Measurements from ENCODE around the gene PTGFRN. TPM values are rescaled to one million over a fixed set of nuclear protein-coding genes. Genes with fewer than 3 reads are reported as not detected.

Gene PTGFRN
- total and polyA plus RNA-seq, 7 donors: 6.6 to 179 (median 77.3) TPM

GRCh38 chr1:116991171-116991845 lies 81.6 kb downstream of the PTGFRN start:
- Histone ChIP-seq H3K4me3 (no peak overlapping the region), H3K27me3 (no peaks in the 10 kb centered on the region), H3K9me3 (no peaks in the 10 kb centered on the region), H3K36me3 (peaks cover 0 to 16% (median 0%) of the 10 kb centered on the region in 4 donors), H3K4me1 (peaks cover 0 to 41% (median 26%) of the 10 kb centered on the region in 4 donors), H3K27ac (peak overlapping the region in 2 of 4 donors; percentile 13 to 50)
- DNase-seq: no peak
- intact Hi-C loops (cut with DNase I): no loop called here
- WGBS, 2 donors: 47 to 63% methylated on average over 2 of the region's 2 CpGs
- TF ChIP-seq POLR2AphosphoS5 (IDR thresholded peaks at IDR 0.05) (no peak), CTCF (IDR thresholded peaks at IDR 0.05) (no peak), POLR2A (IDR thresholded peaks at IDR 0.05) (no peak), EP300 (IDR thresholded peaks at IDR 0.05) (no peak)

- Histone ChIP-seq H3K27me3 (no peaks in the 10 kb centered on the region), H3K4me1 (peaks cover 0 to 35% (median 26%) of the 10 kb centered on the region in 4 donors), H3K4me3 (no peak overlapping the region), H3K9me3 (no peaks in the 10 kb centered on the region), H3K27ac (no peak overlapping the region), H3K36me3 (peaks cover 0 to 11% (median 0%) of the 10 kb centered on the region in 4 donors)
- WGBS, 2 donors: 94 to 100% methylated on average over 1 of the region's 1 CpG
- no peak for TF ChIP-seq EP300 (IDR thresholded peaks at IDR 0.05)
- TF ChIP-seq POLR2A (IDR thresholded peaks at IDR 0.05): no peak
- TF ChIP-seq CTCF (IDR thresholded peaks at IDR 0.05): no peak
- TF ChIP-seq POLR2AphosphoS5 (IDR thresholded peaks at IDR 0.05): no peak
- intact Hi-C loops (cut with DNase I): no loop called here
- DNase-seq: no peak
These were observed 82.2 kb downstream of the PTGFRN start for GRCh38 chr1:116991918-116992317.

- Histone ChIP-seq H3K36me3 (peaks cover 0 to 11% (median 0%) of the 10 kb centered on the region in 4 donors), H3K9me3 (no peaks in the 10 kb centered on the region), H3K27me3 (no peaks in the 10 kb centered on the region), H3K27ac (no peak overlapping the region), H3K4me1 (peaks cover 0 to 21% (median 16%) of the 10 kb centered on the region in 4 donors), H3K4me3 (no peak overlapping the region)
- intact Hi-C loops (cut with DNase I): no loop called here
- no peak for TF ChIP-seq EP300 (IDR thresholded peaks at IDR 0.05)
- no peak for TF ChIP-seq POLR2AphosphoS5 (IDR thresholded peaks at IDR 0.05)
- TF ChIP-seq POLR2A (IDR thresholded peaks at IDR 0.05): no peak
- TF ChIP-seq CTCF (IDR thresholded peaks at IDR 0.05): no peak
- 94 to 95% methylated on average over 7 of the region's 7 CpGs for WGBS, 2 donors
- no peak for DNase-seq
These were observed 83.6 kb downstream of the PTGFRN start for GRCh38 chr1:116993286-116993685.

- 71 to 85% methylated on average over 2 of the region's 2 CpGs for WGBS, 2 donors
- TF ChIP-seq EP300 (IDR thresholded peaks at IDR 0.05): no peak
- TF ChIP-seq POLR2A (IDR thresholded peaks at IDR 0.05): no peak
- no peak for TF ChIP-seq POLR2AphosphoS5 (IDR thresholded peaks at IDR 0.05)
- no peak for TF ChIP-seq CTCF (IDR thresholded peaks at IDR 0.05)
- H3K4me3 ChIP-seq: no peak overlapping the region
- H3K9me3 ChIP-seq: no peaks in the 10 kb centered on the region
- peaks cover 0 to 10% (median 5%) of the 10 kb centered on the region in 4 donors for H3K4me1 ChIP-seq
- intact Hi-C loops (cut with DNase I): no loop called here
- H3K27me3 ChIP-seq: no peaks in the 10 kb centered on the region
- no peak overlapping the region for H3K27ac ChIP-seq
- DNase-seq: no peak
- peaks cover 0 to 11% (median 0%) of the 10 kb centered on the region in 4 donors for H3K36me3 ChIP-seq
These were observed 84.7 kb downstream of the PTGFRN start for GRCh38 chr1:116994411-116994810.

Data from sigmoid colon (tissue), 7 donors.